ENCODE measurements around the gene LRATD1.

LRATD1 gene

DNA sequence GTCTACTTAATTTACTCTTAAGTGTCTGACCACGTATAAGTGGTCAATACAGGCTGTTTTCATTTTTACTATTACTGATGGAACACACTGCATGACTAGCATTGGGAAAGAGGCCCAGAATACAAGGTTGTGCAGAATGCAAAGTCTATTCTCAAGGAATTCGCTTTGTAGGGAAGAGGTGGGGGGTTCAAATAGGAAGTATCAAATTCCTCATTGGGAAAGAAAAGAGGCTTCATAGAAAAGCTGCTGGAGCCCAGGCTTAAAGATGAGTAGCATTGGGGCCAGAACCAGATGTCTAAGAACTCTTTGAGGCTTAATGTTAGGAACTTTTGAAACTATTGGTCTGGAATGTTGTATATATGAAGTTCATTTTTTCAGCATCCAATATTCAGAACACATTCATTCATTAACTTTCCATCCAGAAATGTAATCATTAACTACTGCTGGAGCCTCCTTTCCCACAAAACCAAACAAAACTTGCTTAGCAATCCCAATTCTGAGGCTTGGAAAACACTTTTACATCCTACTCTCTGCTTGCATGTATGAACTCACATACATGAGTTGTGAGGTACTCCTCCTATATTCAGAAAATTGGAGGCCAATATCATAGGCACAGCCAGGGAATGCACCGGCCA, 994 bp upstream of the LRATD1 start:
- no peak overlapping the region for H3K4me3 ChIP-seq (ENCODE audit: low read length)
- no peak for DNase-seq (ENCODE audit: low read depth, low spot score)

DNA sequence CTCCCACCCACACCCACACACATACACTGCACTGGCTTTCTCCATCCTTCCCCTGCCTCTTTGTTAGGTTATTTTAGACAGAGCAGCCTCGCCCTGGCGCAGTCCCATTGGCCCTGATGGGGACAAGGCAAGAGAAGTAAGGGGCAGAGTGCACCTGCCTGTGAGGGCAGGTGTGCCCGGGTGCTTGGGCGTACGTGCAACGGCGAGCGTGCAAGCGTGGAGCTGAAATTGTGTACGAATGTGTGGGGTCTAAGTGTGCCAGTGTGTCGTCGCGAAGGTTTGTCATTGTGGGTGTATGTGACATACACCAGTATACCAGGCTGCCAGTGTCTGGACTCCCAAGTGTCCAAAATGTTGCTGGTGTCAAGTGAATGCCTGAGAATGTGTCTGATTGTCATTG, 544 bp downstream of the LRATD1 start:
- DNase-seq (ENCODE audit: low read depth, low spot score) = no peak
- no peak overlapping the region for H3K4me3 ChIP-seq (ENCODE audit: low read length)

DNA sequence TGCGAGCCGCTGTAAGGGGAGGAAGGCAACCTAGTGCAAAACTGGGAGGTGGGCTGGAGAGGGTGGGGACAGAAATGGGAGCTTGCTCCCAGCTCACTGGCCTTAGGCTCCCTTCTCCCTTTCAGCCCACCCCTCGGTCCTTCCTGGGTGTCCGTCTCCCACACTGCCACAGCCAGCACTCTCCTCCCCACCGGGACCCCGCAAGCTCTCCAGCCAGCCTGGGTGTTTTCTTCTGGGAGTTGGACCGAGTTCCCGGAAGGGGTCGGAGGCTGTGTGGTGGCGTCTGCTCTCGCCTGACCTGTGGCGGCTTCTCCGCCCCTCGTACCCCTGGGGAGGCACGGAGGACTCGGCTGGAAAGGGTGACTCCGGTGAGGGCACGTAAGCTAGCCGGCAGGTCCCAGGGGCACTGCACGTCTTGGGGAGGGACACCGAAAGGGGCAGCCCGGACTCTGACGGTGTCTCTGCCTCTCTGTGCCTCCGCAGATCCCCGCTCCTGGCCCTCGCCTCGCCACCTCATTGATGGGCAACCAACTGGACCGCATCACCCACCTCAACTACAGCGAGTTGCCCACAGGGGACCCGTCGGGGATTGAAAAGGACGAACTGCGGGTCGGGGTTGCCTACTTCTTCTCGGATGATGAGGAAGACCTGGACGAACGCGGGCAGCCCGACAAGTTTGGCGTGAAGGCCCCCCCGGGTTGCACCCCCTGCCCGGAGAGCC, 1.1 kb downstream of the LRATD1 start:
- DNase-seq (ENCODE audit: low read depth, low spot score) = no peak
- no peak overlapping the region for H3K4me3 ChIP-seq (ENCODE audit: low read length)

DNA sequence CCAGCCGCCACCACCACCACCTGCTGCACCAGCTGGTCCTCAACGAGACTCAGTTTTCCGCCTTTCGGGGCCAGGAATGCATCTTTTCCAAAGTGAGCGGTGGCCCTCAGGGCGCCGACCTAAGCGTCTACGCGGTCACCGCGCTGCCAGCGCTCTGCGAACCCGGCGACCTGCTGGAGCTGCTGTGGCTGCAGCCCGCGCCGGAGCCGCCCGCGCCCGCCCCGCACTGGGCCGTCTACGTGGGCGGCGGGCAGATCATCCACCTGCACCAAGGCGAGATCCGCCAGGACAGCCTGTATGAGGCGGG, 1.6 kb downstream of the LRATD1 start:
- DNase-seq (ENCODE audit: low read depth, low spot score) = no peak
- no peak overlapping the region for H3K4me3 ChIP-seq (ENCODE audit: low read length)

DNA sequence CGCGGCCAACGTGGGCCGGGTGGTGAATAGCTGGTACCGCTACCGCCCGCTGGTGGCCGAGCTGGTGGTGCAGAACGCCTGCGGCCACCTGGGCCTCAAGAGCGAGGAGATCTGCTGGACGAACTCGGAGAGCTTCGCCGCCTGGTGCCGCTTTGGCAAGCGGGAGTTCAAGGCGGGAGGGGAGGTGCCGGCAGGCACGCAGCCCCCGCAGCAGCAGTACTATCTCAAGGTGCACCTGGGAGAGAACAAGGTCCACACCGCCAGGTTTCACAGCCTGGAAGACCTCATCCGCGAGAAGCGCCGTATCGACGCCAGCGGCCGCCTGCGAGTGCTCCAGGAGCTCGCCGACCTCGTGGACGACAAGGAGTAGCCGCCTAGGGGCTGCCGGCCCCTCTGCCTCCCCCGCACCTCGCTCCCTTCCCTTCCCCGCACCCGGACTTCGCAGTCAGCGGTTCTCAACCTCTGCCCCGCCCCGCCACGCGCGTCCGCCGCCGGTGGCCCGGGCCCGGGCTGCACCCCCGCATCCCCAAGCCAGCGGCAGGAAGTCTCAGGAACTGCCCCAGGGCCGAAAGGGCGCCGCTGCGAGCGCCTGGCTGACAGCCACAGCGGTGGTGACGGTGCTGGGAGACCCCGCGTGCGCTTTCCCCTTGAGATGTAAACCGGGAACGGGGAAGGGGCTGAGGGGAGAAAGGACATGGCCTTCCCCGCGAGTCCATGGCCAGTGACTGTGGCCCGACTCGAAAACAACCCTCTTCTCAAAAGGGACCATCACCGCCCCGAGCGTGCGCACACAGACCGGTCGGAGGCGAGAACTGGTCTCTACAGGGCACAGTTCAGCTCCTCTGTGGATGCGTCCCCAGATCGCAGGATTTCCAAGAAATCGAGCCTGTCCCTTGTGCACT, 2.2 kb downstream of the LRATD1 start:
- H3K4me3 ChIP-seq (ENCODE audit: low read length) = no peak overlapping the region

DNA sequence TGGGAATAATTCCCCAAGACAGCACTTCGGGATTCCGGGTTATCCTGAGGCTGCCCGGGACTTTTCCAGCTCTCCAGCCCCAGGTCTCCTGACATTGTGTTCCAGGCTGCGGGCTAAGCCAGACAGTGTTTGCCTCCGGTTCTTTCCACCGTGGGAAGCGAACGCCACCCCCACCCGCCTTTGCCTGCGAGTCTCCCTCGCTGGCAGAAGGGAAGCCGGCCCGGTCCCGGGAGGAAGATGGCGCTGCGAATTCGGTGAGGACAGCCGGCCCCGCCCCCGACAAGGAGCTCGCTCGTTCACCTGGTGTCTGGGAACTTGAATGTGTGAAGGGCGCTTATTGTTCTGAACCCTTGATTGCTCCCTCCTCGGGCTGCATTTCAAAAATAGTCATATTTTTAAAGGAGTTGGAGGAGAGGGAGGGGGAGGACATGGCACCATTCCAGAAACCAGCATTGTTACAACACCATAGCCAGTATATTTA, 2.9 kb downstream of the LRATD1 start:
- no peak overlapping the region for H3K4me3 ChIP-seq (ENCODE audit: low read length)
- DNase-seq (ENCODE audit: low read depth, low spot score) = no peak

More for the DNA sequence above, 2.2 kb downstream of the LRATD1 start:
- DNase-seq (ENCODE audit: low read depth, low spot score) = no peak

DNA sequence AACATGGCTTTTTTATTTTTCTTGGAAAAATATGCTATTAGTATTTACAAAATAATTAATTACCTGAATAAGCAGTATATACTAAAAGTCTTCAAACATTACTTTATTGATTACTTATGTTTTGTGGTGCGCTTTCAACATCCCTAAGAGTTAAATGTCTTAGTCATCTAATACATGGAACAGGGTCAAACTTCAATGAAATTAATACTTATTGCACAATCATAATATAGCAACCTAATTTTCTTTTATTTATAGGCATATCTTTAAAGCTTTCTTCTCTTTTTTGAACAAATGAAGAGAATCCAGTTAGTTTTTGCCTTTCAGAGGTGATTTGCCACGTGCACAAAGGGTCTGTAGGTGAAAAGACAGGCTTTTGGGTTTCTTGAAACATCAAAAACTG, 6.0 kb downstream of the LRATD1 start:
- no peak overlapping the region for H3K4me3 ChIP-seq (ENCODE audit: low read length)
- DNase-seq (ENCODE audit: low read depth, low spot score) = no peak

DNA sequence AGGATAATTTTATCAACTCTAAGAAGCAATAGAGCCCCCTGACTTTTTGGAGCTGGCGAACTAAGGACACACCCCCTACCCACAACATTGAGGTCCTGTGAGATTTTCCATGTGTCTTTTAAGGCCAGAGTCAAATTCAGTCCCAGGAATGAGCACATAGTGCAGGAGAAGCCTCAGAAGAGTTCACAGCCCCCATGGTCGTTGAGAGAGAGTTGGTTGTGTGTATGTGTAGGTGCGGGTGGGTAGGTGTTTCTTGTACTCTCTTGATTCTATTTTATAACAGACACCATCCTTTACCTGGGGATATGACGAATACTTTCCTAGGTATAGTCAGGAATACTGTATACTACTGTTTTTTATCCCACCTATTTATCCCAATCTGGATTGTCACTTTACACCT, 8.6 kb downstream of the LRATD1 start:
- DNase-seq (ENCODE audit: low read depth, low spot score) = no peak
- H3K4me3 ChIP-seq (ENCODE audit: low read length) = no peak overlapping the region

DNA sequence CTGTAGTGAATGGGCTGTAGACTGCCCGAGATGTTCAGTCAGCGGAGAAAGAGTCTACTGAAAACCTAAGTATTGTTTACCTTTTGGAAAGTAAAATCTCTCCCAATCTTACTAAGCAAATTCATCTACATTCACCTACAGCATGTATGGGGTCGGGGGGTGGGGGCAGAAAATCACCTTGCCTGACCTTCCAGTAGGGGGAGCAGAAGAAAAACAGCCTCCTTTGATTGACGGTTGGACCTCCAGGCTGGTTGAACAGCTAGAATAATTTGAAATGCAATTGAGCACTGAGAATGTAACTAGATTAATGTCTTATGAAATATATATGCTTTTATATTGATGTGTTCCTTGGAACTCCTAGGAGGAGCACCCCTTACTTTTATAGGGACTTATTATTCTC, 10.0 kb downstream of the LRATD1 start:
- H3K4me3 ChIP-seq (ENCODE audit: low read length) = no peak overlapping the region
- DNase-seq (ENCODE audit: low read depth, low spot score) = peak; percentile 14

DNA sequence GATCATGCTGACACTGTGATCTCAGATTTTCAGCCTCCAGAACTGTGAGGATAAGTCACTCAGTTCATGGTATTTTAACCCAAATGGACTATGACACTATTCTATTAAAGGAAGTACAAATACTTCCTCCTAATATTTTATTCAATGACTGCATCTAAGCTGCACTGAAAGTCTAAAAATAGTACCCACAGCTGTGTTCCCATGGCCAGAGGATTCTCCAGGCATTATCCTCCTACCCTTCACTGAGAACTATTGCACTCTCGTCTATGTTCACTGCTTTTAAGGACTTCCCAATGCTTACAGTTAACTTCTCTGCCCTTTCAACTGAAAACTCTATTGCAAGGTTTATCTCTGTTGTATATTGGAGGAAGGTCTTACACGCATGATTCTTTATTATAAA, 15.2 kb downstream of the LRATD1 start:
- H3K4me3 ChIP-seq (ENCODE audit: low read length) = no peak overlapping the region
- DNase-seq (ENCODE audit: low read depth, low spot score) = no peak

DNA sequence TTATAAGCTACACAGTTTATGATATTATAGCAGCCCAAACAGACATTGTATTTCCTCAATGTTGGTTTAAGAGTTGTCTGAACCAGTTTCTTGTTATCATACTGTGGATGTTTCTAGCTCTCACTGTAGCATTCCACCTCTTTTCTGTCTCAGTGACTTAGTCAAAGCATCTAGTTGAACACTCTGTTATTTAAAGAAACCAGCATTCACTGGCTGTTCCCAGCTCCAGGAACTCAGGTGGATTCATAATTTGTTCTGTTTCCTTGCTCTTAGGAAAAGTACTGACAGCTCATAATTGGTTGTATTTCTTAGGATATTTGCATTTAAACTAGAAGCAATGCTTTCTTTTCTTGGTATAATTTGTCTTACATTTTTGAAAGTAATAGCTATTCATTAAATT, 17.5 kb downstream of the LRATD1 start:
- no peak overlapping the region for H3K4me3 ChIP-seq (ENCODE audit: low read length)
- DNase-seq (ENCODE audit: low read depth, low spot score) = no peak

DNA sequence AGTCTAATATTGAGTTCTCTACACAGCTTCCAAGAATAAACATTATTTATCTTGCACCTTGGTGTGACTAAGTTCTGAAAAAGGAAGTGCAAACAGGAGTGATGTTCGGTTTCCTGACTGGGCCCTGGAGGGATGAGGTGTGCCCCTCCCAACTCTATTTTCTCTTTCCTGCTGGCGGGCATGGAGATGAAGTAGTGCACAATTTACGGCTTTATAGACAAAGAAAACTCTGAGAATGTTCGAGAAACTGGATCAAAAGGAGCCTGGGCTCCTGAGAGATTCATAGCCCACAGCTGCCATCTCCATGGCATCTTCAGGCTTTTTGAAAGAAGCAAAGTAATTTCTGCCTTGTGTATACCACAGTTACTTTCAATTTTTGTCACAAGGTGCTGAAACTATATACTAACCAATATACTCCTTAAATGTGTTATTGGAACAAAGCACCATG, 22.3 kb downstream of the LRATD1 start:
- DNase-seq (ENCODE audit: low read depth, low spot score) = no peak
- H3K4me3 ChIP-seq (ENCODE audit: low read length) = no peak overlapping the region

DNA sequence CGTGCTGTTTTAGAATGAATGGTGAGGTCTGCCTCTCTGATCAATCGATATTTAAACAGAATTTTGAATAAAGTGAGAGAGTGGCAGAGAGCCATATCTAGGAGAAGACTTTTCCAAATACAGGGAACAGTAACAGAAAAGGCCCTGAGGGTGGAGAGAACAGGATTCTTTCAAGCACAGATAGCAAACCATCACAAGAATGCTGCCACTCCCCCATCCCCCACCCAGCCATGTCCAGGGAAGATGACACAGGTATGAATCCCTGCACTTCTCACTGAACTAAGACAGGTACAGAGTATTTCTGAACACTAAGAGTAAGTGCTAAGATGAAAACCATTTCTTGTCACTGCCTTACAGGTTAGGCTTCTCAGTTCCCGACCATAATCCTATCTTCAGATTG, 23.6 kb downstream of the LRATD1 start:
- no peak for DNase-seq (ENCODE audit: low read depth, low spot score)
- H3K4me3 ChIP-seq (ENCODE audit: low read length) = no peak overlapping the region

DNA sequence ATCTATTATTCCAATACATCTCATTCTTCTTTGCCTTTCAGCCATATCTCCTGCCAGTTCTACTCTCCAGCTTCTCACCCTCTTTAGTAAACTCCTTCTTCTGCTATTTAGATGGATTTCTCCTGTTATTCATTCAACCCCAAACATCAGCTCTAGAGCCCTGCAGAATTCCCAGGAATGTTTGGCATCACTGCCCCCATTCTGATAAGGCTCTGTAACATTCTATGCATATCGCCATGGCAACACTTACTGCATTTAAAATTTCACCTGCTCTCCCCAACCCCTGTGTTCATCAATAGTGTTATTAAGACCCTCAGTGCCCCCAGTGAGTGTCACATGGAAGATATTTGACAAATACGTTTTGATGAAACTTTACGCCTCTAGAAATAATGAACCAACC, 28.6 kb downstream of the LRATD1 start:
- H3K4me3 ChIP-seq (ENCODE audit: low read length) = no peak overlapping the region
- no peak for DNase-seq (ENCODE audit: low read depth, low spot score)

DNA sequence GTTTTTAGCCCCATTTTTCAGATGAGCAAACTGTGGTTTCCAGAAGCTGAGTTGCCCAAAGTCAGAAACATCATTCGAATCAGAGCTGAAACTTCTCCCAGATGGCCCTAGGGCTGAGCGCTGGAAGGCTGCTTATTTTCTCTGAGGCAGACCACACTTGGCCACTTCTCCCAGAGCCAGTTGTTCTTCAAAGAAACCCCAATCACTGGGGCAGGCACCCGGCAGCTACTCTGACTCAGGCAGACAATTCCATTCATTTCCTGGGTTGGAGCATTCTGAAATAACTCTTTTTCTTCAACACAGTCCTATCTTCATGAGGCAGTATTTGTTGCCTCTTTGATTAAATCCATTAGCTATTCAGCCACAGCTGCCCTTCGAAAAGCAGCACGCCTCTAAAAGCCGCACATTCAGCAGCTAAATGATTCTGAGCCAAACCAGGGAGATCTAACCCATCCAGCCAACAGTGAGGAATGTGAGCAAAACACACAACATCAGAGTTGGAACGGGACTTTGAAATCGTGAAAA, 40.9 kb downstream of the LRATD1 start:
- no peak for DNase-seq (ENCODE audit: low read depth, low spot score)
- H3K4me3 ChIP-seq (ENCODE audit: low read length) = no peak overlapping the region

DNA sequence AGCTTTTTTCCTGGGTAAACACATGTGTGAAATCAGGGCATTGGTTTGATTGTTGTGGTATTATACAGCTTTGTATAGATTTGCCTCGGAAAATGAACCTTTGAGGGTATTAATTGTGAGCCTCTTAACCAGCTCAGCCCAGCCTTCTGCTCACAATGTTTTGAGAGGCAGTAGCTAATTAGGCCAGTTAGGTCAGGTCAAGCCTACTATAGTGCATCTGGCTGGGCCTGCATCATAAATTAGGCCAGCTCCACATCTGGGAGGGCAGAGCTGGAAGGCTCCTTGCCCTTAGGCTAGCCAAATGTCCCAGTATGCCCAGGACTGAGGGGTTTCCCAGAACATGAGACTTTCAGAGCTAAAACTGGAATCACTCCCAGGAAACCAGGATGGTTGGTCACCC, 43.0 kb downstream of the LRATD1 start:
- DNase-seq (ENCODE audit: low read depth, low spot score) = no peak
- H3K4me3 ChIP-seq (ENCODE audit: low read length) = no peak overlapping the region

DNA sequence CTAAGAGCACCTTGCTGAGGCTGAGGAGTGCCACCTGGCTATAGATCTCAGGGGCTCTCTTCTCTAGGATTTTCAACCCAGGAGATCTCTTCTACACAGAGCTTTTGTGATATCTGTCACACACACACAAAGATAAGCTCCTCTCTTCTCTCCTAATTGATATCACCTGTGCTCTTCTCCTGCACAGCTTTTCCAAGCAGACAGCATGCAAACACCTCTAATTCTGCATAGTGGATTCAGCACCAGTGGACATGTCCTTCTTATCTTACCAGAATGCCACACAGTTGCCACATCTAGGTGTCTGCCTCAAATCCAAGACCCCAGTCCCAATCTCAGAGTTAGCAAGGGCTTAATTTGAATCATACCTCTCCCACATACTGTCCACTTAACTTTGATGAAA, 43.9 kb downstream of the LRATD1 start:
- no peak for DNase-seq (ENCODE audit: low read depth, low spot score)
- no peak overlapping the region for H3K4me3 ChIP-seq (ENCODE audit: low read length)

DNA sequence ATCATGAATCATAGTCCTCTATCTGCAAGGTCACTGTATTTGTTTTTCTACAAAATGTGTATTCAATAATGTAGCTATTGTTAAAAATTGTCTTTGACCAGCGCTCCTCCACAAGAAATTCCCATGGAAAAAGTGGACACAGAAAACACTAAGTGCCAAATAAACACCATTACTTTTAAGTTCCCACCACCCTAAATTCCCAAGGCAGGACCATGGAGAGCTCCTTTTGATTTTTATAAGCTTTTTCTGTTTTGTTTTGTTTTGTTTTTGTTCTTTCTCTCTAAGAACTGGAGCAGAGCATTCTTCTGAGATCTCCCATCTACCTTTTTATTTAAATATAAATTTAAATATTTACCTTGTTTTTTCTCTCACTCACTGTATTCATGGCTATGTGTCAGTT, 44.5 kb downstream of the LRATD1 start:
- H3K4me3 ChIP-seq (ENCODE audit: low read length) = no peak overlapping the region
- DNase-seq (ENCODE audit: low read depth, low spot score) = no peak

DNA sequence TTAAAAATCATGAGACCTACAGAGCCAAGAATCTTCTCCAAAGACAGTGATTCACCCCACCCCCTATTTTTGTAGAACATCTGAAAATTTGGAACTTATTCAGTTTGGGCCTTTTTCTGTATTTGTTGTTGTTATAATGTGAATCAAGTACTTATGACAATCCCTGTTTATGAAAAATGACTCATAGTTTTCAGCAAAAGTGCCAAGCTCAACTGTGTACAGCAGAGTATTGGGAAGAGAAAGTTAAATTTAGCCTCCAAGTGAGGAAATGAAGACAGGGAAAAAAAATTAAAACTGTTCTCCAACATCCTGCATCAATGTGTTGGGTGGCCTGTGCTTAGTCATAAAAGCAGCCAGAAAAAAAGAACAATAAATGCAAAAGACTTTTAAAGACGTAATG, 46.2 kb downstream of the LRATD1 start:
- DNase-seq (ENCODE audit: low read depth, low spot score) = no peak
- no peak overlapping the region for H3K4me3 ChIP-seq (ENCODE audit: low read length)

DNA sequence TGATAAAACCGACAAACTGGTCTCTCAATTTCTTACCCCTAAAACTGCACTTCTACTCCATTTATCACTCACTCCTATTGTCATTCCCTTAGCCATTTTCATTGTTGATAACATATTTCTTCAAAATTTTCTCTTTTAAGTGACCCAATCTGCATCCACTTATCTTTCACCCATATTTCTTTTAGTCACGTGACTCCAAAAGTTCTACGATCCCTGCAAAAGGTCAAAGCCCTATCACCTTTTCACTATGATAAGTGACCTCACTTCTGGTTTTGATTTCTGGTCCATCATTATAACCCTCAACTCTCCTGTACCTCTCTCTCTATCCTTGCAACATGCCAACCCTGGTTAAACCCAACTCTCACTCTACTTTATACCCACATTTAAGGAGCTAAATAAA, 49.1 kb downstream of the LRATD1 start:
- H3K4me3 ChIP-seq (ENCODE audit: low read length) = no peak overlapping the region
- no peak for DNase-seq (ENCODE audit: low read depth, low spot score)
